H1 (cell line): ENCODE data around the gene PIK3R5. TPM values are rescaled to one million over a fixed set of nuclear protein-coding genes. Genes with fewer than 3 reads are reported as not detected.

Source experiments
- CTCF ChIA-PET: fragments of 300-600 bp; sonication (Branson Sonifier 250); formaldehyde crosslinking; loops from one replicate; lab custom pipeline; 2021; ENCODE audit not compliant: partially characterized antibody; lab: Charles Lee
- POLR2A ChIA-PET: fragments of 300-600 bp; sonication (Branson Sonifier 250); formaldehyde crosslinking; loops from one replicate; lab custom pipeline; 2021; ENCODE audit warnings: inconsistent platforms; ENCODE audit not compliant: partially characterized antibody; lab: Charles Lee
- DNase-seq, 2 experiments: peaks; one replicate each; pipeline versions ENCODE4 v3.0.0 to v3.0.0-alpha.2; 2010 to 2022; ENCODE audit warnings: low spot score in 2 of 2, low read depth in 1 of 2, mixed read lengths in 1 of 2
- FAIRE-seq: peaks from 2 replicates; lab custom pipeline; 2011; peaks lifted over from hg19 to GRCh38; lab: Jason Lieb, UNC
- H2AFZ ChIP-seq: 2 replicates; pipeline ENCODE4 v1.8.1; 2012; ENCODE audit warnings: low read length, inconsistent platforms
- H2AK5ac ChIP-seq: 2 replicates; pipeline ENCODE4 v1.6.1; 2013; ENCODE audit warnings: low read depth, low read length
- H2BK120ac ChIP-seq: replicated peaks from 2 replicates; pipeline ENCODE3; 2013; ENCODE audit warnings: low read depth, low read length, inconsistent platforms
- H2BK12ac ChIP-seq: 2 replicates; pipeline ENCODE4 v1.6.1; 2013; ENCODE audit warnings: low read depth, low read length
- H2BK15ac ChIP-seq: 2 replicates; pipeline ENCODE4 v1.6.1; 2013; ENCODE audit warnings: low read length
- H2BK20ac ChIP-seq: 2 replicates; pipeline ENCODE4 v1.6.1; 2013; ENCODE audit warnings: low read length
- H2BK5ac ChIP-seq: 2 replicates; pipeline ENCODE4 v1.6.1; 2013; ENCODE audit warnings: low read depth, low read length
- H3K14ac ChIP-seq: 2 replicates; pipeline ENCODE4 v1.6.1; 2013; ENCODE audit warnings: inconsistent platforms; ENCODE audit not compliant: insufficient read length
- H3K18ac ChIP-seq: 2 replicates; pipeline ENCODE4 v1.6.1; 2013; ENCODE audit warnings: low read length; ENCODE audit errors: extremely low read depth
- H3K23ac ChIP-seq: 2 replicates; pipeline ENCODE4 v1.6.1; 2013; ENCODE audit warnings: inconsistent platforms; ENCODE audit not compliant: insufficient read length
- H3K23me2 ChIP-seq: 2 replicates; pipeline ENCODE4 v1.6.1; 2013; ENCODE audit warnings: low read depth, low read length
- H3K27ac ChIP-seq: 2 replicates; pipeline ENCODE4 v1.6.1; 2011; ENCODE audit warnings: low read depth, low read length, inconsistent platforms
- H3K27me3 ChIP-seq, 4 experiments: replicated peaks in 1 of 4; 1 replicate in 1 of 4; 2 replicates in 3 of 4; pipeline versions ENCODE4 v1.6.1 to v1.8.1; 2011 to 2013; ENCODE audit warnings: low read length in 3 of 4, mild to moderate bottlenecking in 3 of 4, inconsistent platforms in 2 of 4, mixed read lengths in 2 of 4, moderate library complexity in 1 of 4; ENCODE audit not compliant: control insufficient read depth in 3 of 4, insufficient read depth in 3 of 4; ENCODE audit errors: extremely low read depth in 1 of 4
- H3K36me3 ChIP-seq, 4 experiments: 2 replicates each; pipeline versions ENCODE4 v1.6.1 to v1.8.1; 2011 to 2013; ENCODE audit warnings: mild to moderate bottlenecking in 4 of 4, low read length in 3 of 4, moderate library complexity in 2 of 4, control low read depth in 1 of 4, inconsistent platforms in 1 of 4; ENCODE audit not compliant: insufficient read depth in 4 of 4, control insufficient read depth in 2 of 4
- H3K4ac ChIP-seq: replicated peaks from 2 replicates; pipeline ENCODE3; 2013; ENCODE audit warnings: low read length, low read depth, mixed read lengths, inconsistent platforms; ENCODE audit not compliant: insufficient read length
- H3K4me1 ChIP-seq, 4 experiments: replicated peaks in 1 of 4; 1 replicate in 1 of 4; 2 replicates in 3 of 4; pipeline versions ENCODE4 v1.6.1 to v1.8.1; 2011 to 2013; ENCODE audit warnings: low read length in 3 of 4, inconsistent platforms in 2 of 4, mixed read lengths in 1 of 4; ENCODE audit not compliant: insufficient read depth in 4 of 4, control insufficient read depth in 3 of 4
- H3K4me2 ChIP-seq, 2 experiments: 2 replicates each; pipeline versions ENCODE4 v1.6.1 to v1.8.1; 2011 to 2013; ENCODE audit warnings: low read depth in 2 of 2, low read length in 2 of 2, control low read depth in 1 of 2, inconsistent platforms in 1 of 2, mild to moderate bottlenecking in 1 of 2; ENCODE audit not compliant: insufficient read depth in 1 of 2
- H3K4me3 ChIP-seq, 4 experiments: fragments of 200-600, 300-600 bp in 1 of 4; sonication (generic), shearing (Covaris generic), sonication (Bioruptor Twin) in 1 of 4; 2 replicates each; pipeline versions ENCODE4 v1.5.1 to v1.8.1; 2011 to 2016; ENCODE audit warnings: low read length in 4 of 4, low read depth in 3 of 4, control low read depth in 2 of 4, inconsistent platforms in 2 of 4, mild to moderate bottlenecking in 2 of 4, mixed read lengths in 1 of 4, moderate library complexity in 1 of 4; ENCODE audit not compliant: insufficient read depth in 2 of 4; ENCODE audit errors: extremely low read depth in 1 of 4
- H3K56ac ChIP-seq: replicated peaks from 2 replicates; pipeline ENCODE3; 2013; ENCODE audit warnings: low read depth, mild to moderate bottlenecking, mixed read lengths, low read length, inconsistent platforms; ENCODE audit not compliant: insufficient read length
- H3K79me1 ChIP-seq: 2 replicates; pipeline ENCODE4 v1.6.1; 2013; ENCODE audit warnings: low read depth, low read length, control low read depth
- H3K79me2 ChIP-seq, 2 experiments: 2 replicates each; pipeline versions ENCODE4 v1.6.1 to v1.8.1; 2012 to 2013; ENCODE audit warnings: low read length in 2 of 2, mild to moderate bottlenecking in 2 of 2, inconsistent platforms in 1 of 2; ENCODE audit not compliant: insufficient read depth in 2 of 2, control insufficient read depth in 1 of 2
- H3K9ac ChIP-seq, 4 experiments: replicated peaks in 1 of 4; 1 replicate in 1 of 4; 2 replicates in 3 of 4; pipeline versions ENCODE4 v1.6.1 to v1.8.1; 2011 to 2013; ENCODE audit warnings: low read depth in 3 of 4, low read length in 3 of 4, control low read depth in 2 of 4, mild to moderate bottlenecking in 2 of 4, moderate library complexity in 2 of 4, inconsistent platforms in 1 of 4; ENCODE audit errors: extremely low read depth in 1 of 4
- H3K9me3 ChIP-seq, 2 experiments: 2 replicates each; pipeline versions ENCODE4 v1.6.1 to v1.8.1; 2012 to 2013; ENCODE audit warnings: mild to moderate bottlenecking in 2 of 2, moderate library complexity in 2 of 2, control low read depth in 1 of 2, inconsistent platforms in 1 of 2, low read depth in 1 of 2, low read length in 1 of 2, mixed read lengths in 1 of 2; ENCODE audit not compliant: insufficient read depth in 2 of 2
- H4K20me1 ChIP-seq, 2 experiments: replicated peaks in 1 of 2; 2 replicates each; pipeline versions ENCODE3 to v1.8.1; 2011 to 2013; ENCODE audit warnings: inconsistent platforms in 2 of 2, low read length in 2 of 2, mild to moderate bottlenecking in 1 of 2; ENCODE audit not compliant: insufficient read depth in 2 of 2, control insufficient read depth in 1 of 2
- H4K5ac ChIP-seq: 2 replicates; pipeline ENCODE4 v1.6.1; 2013; ENCODE audit warnings: low read length, low read depth, mixed read lengths, inconsistent platforms; ENCODE audit not compliant: insufficient read length
- H4K8ac ChIP-seq: 2 replicates; pipeline ENCODE4 v1.8.0; 2013; ENCODE audit warnings: mild to moderate bottlenecking, moderate library complexity, low read length, inconsistent platforms; ENCODE audit not compliant: insufficient read depth; ENCODE audit errors: extremely low read depth
- H4K91ac ChIP-seq: replicated peaks from 2 replicates; pipeline ENCODE3; 2013; ENCODE audit warnings: low read length, mixed read lengths, inconsistent platforms; ENCODE audit not compliant: insufficient read length
- WGBS, 2 experiments: shearing (Covaris generic) in 1 of 2; methylation state at CpG; one replicate each; pipeline versions ENCODE4 v1.1.6 to v1.1.7; 2013 to 2015; ENCODE audit warnings: low lambda C conversion rate in 2 of 2, mixed read lengths in 2 of 2, inconsistent platforms in 1 of 2, low coverage in 1 of 2, missing lambda C conversion rate in 1 of 2; ENCODE audit not compliant: insufficient replicate concordance in 2 of 2, insufficient coverage in 1 of 2, insufficient read length in 1 of 2; ENCODE audit errors: extremely low coverage in 1 of 2, missing lambda C conversion rate in 1 of 2; 5-methylcytosine and 5-hydroxymethylcytosine counted together
- polyA plus RNA-seq, 7 experiments: library from polyadenylated mRNA; depleted of rRNA in 3 of 7; stranded (reverse) in 5 of 7; unstranded in 2 of 7; fragments of >200 nt in 5 of 7; fragments of 200-250 nt in 2 of 7; gene quantifications; 1 replicate in 5 of 7; 2 replicates in 1 of 7; 4 replicates in 1 of 7; pipeline versions ENCODE4 v1.2.1 to v1.2.3, GENCODE V29; 2011 to 2013; ENCODE audit warnings: missing spikeins in 2 of 7, mixed read lengths in 2 of 7
- total RNA-seq: library from RNA; stranded (reverse); fragmentation: NEBNext Ultra II Directional; extraction: Animal tissue kit (Norgen Biotek cat#: 25700); gene quantifications from 2 replicates; pipeline ENCODE4 v1.2.1, GENCODE V29; 2021

The PIK3R5 gene
- total and polyA plus RNA-seq, 2 of the 8 experiments (the other 6 are each of a cell fraction or from before 2014, with no cell fraction given): 2.7 to 4.3 TPM

DNA sequence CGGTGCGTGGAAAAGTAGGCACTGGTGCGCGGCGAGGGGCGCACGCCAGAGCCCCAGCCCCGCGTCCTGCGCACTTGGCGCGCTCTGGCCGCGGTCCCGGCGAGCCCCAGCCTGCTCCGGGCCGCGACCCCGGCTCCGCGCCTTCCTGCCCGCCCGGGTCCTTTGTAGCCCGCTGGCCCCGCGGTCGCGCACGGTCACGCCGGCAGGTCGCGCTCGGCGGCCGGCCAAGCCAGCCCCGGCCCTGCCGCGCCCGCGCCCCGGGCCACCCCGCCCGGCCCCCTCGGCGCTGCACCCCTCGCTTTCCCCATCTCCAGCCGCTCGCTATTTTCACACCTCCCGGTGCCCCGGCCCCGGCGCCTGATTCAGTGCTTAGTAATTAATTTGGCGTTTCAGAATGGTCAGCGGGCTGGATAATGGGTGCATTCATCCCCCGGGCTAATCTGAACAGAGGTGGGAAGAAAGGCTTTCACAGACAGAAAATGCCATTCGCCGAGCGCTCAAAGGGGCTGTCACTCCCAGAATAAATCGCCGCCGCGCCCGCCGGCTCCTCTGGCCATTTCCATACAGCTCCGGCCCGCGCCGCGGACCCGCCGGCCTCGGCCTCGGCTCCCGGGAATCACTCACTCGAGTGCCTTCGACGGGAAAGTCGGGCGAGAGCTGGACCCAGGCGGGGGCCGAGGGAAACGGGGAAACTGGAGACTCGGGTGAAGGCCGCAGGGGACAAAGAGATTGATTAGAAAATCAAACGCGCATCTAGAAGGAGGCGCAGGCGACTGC is 38.0 kb upstream of the PIK3R5 start:
- H2BK12ac ChIP-seq: no peak overlapping the region

More for the DNA sequence above, 38.0 kb upstream of the PIK3R5 start:
- H2AK5ac ChIP-seq: no peak overlapping the region
- no peak overlapping the region for H2AFZ ChIP-seq
- FAIRE-seq (no peak), DNase-seq (peak in 1 of 2 experiments; percentile 59)
- no peak overlapping the region for H3K23ac ChIP-seq
- peaks cover 8% of the 10 kb centered on the region; the same call in 1 of the 2 replicates for H3K23me2 ChIP-seq
- H2BK20ac ChIP-seq: no peak overlapping the region
- H3K79me2 ChIP-seq: no peaks in the 10 kb centered on the region
- CTCF ChIA-PET: interaction anchor here (0.6 to 4.5 kb wide), 19 partner anchors 8 to 517 kb away, joined by 3 to 38 read pairs (median 3); partner anchors contain the start of gene NTN1
- H3K14ac ChIP-seq: no peak overlapping the region
- no peak overlapping the region for H4K91ac ChIP-seq
- peaks cover 0 to 5% (median 0%) of the 10 kb centered on the region in 4 experiments; a peak in 1 of 8 replicates for H3K36me3 ChIP-seq
- 3% methylated on average over 42 of the region's 90 CpGs; no CpG with 5 or more reads in 1 of the 2 experiments for WGBS, 2 experiments
- H3K9me3 ChIP-seq: peaks cover 0 to 4% of the 10 kb centered on the region in 2 experiments; a peak in 1 of 4 replicates
- H3K4me2 ChIP-seq: peak overlapping the region; percentile 80 to 82
- peaks cover 6 to 17% (median 10%) of the 10 kb centered on the region in 4 experiments for H3K4me1 ChIP-seq
- H4K5ac ChIP-seq: no peak overlapping the region
- H4K8ac ChIP-seq: 0 out of 2 replicates have a peak overlapping the region, but pooled peaks have one; percentile 80
- no peaks in the 10 kb centered on the region for H3K79me1 ChIP-seq
- no peak overlapping the region for H3K9ac ChIP-seq
- H3K56ac ChIP-seq: no peak overlapping the region
- H2BK15ac ChIP-seq: no peak overlapping the region
- H3K18ac ChIP-seq: no peak overlapping the region; the same call in 1 of the 2 replicates
- no peak overlapping the region for H2BK120ac ChIP-seq
- H3K4ac ChIP-seq: no peak overlapping the region
- peak overlapping the region; percentile 15 to 61 (median 28); a peak in 6 of 8 replicates for H3K4me3 ChIP-seq
- POLR2A ChIA-PET: interaction anchor here (0.5 to 1.9 kb wide), 5 partner anchors 8 to 481 kb away, joined by 3 to 7 read pairs (median 4); partner anchors contain the start of gene NTN1
- no peak overlapping the region for H3K27ac ChIP-seq
- H3K27me3 ChIP-seq: peaks cover 56 to 69% (median 61%) of the 10 kb centered on the region in 4 experiments
- no peak overlapping the region for H2BK5ac ChIP-seq
- peaks cover 2 to 6% of the 10 kb centered on the region in 2 experiments for H4K20me1 ChIP-seq
